ENCODE measurements around the gene FKBP2.

GRCh38 chr11:64264371-64264852 lies 23.5 kb downstream of the FKBP2 start:
- no peak for TF ChIP-seq CTCF (IDR thresholded peaks at IDR 0.05; ENCODE audit: insufficient read depth, low read length)
- TF ChIP-seq POLR2AphosphoS5 (IDR thresholded peaks at IDR 0.05; ENCODE audit: low read depth), result no peak
